HG03064 (cell line): ENCODE measurements around the gene GIMAP5.

ENCODE experiments used
- ATAC-seq: cut with Tn5 transposase; IDR thresholded peaks from one replicate; pipeline ENCODE4 v1.9.1; 2021; ENCODE audit warnings: low read depth; ENCODE audit not compliant: unreplicated experiment

GIMAP5 gene

GRCh38 chr7:150734254-150734653 lies 3.0 kb upstream of the GIMAP5 start:
- ATAC-seq = no peak

- no peak for ATAC-seq
Measured at GRCh38 chr7:150735596-150736358, 1.4 kb upstream of the GIMAP5 start.

GRCh38 chr7:150736864-150737263 lies 354 bp upstream of the GIMAP5 start:
- ATAC-seq = peak; percentile 12

- no peak for ATAC-seq
Measured at GRCh38 chr7:150738092-150738491, 874 bp downstream of the GIMAP5 start.

GRCh38 chr7:150738591-150739001 lies 1.4 kb downstream of the GIMAP5 start:
- ATAC-seq = no peak

GRCh38 chr7:150739033-150739432 lies 1.8 kb downstream of the GIMAP5 start:
- no peak for ATAC-seq

- ATAC-seq = no peak
Measured at GRCh38 chr7:150740053-150740452, 2.8 kb downstream of the GIMAP5 start.

- no peak for ATAC-seq
Measured at GRCh38 chr7:150742286-150742968, 5.2 kb downstream of the GIMAP5 start.

- no peak for ATAC-seq
Measured at GRCh38 chr7:150744041-150744656, 6.9 kb downstream of the GIMAP5 start.

GRCh38 chr7:150745086-150745485 lies 7.9 kb downstream of the GIMAP5 start:
- ATAC-seq = no peak

GRCh38 chr7:150745876-150746275 lies 8.7 kb downstream of the GIMAP5 start:
- ATAC-seq = no peak

- ATAC-seq = no peak
Measured at GRCh38 chr7:150746921-150747320, 9.7 kb downstream of the GIMAP5 start.

- ATAC-seq = no peak
Measured at GRCh38 chr7:150748376-150748775, 11.2 kb downstream of the GIMAP5 start.

- no peak for ATAC-seq
Measured at GRCh38 chr7:150751702-150752101, 14.5 kb downstream of the GIMAP5 start.

- ATAC-seq = no peak
Measured at GRCh38 chr7:150753239-150753638, 16.0 kb downstream of the GIMAP5 start.

GRCh38 chr7:150753826-150754603 lies 16.8 kb downstream of the GIMAP5 start:
- no peak for ATAC-seq

- no peak for ATAC-seq
Measured at GRCh38 chr7:150754951-150755350, 17.7 kb downstream of the GIMAP5 start.

GRCh38 chr7:150755473-150756099 lies 18.4 kb downstream of the GIMAP5 start:
- ATAC-seq = no peak

- ATAC-seq = no peak
Measured at GRCh38 chr7:150756166-150756565, 18.9 kb downstream of the GIMAP5 start.

- ATAC-seq = no peak
Measured at GRCh38 chr7:150756858-150757257, 19.6 kb downstream of the GIMAP5 start.
